HG03095 (cell line): Measurements from ENCODE around the gene ZNF865.
"Not testable (repeated sequence)": the region's sequence is repeated elsewhere in the genome, so short reads cannot be mapped to it uniquely, and the experiment has no call there.

ENCODE experiments used
- ATAC-seq: cut with Tn5 transposase; IDR thresholded peaks from one replicate; pipeline ENCODE4 v1.9.1; 2021; ENCODE audit warnings: moderate library complexity; ENCODE audit not compliant: unreplicated experiment

ZNF865 gene

DNA sequence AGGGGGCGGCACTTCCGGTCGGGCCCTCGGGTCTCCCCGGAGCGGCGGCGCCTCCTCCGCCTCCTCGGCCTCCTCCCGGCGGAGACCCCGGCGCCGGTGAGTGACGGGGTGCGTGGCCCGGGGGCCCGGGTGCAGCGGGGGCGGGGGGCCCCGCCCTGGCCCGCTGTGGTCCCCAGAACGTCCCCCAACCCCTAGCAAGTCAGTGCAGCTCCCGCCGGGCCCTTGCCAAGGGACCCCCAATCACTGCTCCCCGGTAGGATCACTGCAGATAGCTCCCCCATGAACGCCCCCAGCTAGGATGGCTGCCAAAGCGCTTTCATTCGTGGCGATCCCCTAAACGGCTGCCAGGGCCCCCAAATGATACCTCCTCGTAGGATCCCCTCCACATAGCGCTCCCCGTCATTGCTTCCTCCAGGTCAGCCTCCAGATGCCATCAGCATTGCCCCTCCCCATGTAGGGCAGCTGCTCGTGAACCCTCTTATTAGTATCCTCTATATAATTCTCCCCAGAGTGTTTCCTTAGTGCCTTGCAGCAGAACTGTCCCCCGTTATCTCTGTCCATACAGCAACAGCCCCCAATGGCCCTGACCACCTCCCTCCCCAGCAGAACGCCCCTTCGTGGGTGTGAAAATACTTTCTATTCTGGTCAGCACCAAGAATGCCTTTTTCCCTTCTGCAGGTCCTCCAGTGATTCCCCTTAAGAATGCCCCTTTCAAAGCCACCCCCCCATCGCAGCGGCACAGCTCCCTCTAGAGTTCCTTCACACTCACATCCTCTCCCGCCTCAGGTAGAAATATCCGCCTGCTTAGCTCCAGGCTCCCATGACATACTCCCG, at the start of gene ZNF865:
Gene ZNF865, plus strand, starts transcription at position 11 of the 834 bp plus-strand sequence. CDS start 7,972 bp downstream, outside the sequence.
- peak; percentile 32 for ATAC-seq

DNA sequence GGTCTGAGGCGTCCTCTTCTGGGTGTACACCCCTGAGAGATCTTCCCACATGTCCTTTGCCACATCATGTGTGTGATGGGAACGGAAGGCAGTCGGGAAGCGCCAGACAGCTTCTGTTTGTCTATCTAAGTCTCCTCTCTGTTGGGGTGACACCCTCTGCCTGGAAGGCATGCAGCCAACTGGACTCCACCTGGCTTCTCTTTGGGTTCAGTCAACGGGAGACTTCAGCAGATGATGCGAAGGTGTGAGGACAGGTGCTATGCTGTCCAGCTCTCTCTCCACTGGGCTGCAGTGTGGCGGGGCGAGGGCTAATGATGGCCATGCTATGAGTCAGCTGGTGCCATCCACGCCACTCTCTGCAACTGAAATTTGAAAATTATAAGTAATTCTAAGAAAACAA, 45.8 kb upstream of the ZNF865 start:
- no peak for ATAC-seq

DNA sequence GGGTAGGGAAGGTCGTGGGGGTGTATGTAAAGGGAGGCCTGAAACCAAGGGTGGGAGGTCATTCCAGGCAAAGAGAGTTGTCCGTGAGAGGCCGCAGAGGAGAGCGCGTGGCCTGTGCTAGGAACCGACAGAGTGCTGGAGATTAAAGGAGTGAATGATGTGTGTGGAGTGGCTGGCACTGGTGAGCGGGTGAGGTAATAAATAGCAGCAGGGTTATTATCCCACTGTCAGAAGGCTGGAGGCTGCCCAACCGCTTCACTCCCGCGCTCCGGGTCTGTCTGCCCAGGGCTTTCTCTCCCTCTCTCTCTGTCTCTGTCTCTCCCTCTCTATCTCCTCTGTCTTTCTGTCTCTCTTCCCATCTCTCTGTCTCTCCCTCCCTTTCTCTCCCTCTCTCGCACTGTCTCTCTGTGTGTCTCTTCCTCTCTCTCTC, 42.2 kb upstream of the ZNF865 start:
- ATAC-seq: no peak

DNA sequence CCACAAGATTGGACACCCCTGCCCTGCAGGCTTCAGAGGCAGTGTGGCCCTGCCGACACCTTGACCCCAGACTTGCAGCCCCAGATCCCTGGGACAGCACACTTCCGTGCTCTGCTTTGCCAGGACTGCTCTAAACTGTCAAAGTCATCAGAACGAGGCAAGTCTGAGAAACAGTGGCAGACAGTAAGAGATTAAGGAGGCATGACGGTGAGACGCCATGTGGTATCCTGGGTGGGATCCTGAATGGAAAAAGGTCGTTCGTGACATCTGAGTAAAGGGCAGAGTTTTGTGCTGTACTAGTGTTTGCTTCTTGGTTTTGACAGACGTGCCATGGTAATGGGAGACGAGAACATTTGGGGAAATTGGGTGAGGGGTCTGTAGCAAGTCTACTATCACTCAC, 38.6 kb upstream of the ZNF865 start:
- ATAC-seq: no peak

DNA sequence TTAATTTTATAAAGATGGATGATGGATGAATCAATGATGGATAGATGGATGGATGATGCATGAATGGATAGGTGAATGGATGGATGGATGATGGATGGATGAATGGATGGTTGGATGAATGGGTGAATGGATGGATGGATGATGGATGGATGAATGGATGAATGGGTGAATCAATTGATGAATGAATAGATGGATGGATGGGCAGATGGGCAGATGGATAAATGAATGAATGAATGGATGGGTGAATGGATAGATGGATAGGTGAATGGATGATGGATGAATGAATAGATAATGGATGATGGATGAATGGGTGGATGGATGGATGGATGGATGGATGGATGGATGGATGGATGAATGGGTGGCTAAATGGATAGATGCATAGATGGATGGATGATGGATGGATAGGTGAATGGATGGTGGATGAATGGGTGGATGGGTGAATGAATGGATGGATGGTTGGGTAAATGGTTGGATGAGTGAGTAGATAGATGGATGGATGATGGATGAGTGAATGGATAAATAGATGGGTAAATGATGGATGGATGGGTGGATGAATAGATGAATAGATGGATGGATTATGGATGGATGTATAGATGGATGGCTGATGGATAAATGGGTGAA, 37.6 kb upstream of the ZNF865 start:
- no peak for ATAC-seq

DNA sequence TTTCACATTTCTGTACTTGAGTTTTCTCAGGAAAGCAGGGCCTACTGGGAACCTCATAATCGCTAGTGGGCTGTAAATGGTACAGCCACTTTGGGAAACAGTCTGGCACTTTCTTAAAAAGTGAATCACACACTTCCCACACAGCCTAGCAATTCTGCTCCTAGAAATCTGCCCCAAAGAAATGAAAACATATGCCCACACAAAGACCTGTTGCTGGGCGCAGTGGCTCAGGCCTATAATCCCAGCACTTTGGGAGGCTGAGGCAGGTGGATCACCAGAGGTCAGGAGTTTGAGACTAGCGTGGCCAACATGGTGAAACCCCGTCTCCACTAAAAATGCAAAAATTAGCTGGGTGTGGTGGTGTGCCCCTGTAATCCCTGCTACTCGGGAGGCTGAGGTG, 36.0 kb upstream of the ZNF865 start:
- not testable (repeated sequence) for ATAC-seq

DNA sequence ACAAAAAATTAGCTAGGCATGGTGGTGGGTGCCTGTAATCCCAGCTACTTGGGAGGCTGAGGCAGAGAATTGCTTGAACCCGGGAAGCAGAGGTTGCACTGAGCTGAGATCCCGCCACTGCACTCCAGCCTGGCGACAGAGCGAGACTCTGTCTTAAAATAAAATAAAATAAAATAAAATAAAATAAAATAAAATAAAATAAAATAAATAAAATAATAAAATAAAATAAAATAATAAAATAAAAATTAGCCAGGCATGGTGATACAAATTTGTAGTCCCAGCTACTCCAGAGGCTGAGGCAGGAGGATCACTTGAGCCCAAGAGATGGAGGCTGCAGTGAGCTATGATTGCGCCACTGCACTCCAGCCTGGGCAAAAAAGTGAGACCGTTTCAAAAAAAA, 31.5 kb upstream of the ZNF865 start:
- not testable (repeated sequence) for ATAC-seq

DNA sequence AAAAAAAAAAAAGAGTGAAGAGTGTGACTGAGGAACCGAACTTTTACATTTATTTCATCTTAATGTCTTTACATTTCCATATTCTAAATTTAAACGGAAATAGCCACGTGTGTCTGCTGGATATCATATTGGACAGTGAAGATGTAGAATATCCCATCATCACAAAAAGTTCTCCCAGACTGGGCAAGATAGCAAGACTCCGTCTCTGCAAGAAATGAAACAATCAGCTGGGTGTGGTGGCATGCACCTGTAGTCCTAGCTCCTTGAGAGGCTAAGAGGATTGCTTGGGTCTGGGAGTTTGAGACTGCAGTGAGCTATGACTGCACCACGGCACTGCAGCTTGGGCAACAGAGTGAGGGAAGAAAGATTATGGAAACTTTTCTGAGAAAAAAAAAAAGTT, 28.7 kb upstream of the ZNF865 start:
- ATAC-seq: no peak

DNA sequence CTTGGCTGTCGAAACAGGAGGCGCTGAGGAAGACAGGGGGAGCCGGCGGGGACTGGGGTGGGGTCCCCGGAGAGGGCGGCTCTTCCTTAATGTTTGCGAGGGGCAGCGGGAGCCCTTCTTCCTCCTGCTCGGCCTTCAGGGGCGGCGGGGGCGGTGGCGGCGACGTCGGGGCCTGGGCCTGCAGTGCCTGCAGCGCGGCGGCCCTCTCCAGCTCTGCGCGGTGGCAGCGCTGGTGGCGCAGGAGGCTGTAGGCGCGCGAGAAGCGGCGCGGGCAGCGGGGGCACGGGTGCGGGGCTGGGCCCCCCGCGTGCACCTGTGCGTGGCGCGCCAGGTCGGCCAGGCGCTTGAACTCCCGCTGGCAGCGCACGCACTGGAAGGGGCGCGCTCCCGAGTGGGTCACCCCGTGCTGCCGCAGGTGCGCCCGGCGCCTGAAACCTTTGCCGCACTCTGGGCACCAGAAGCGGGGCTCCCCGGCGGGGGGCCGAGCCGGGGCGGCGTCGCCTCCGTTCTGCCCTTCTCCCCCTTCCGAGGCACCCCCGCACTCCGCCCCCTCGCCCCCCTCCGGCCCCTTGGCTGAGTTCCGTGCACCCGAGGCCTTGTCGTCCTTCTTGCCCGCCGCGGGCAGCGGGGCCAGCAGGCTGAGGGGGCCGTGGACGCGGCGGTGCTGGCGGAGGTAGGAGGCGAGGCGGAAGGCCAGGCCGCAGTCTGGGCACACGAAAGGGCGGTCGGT, 27.3 kb upstream of the ZNF865 start:
- ATAC-seq: no peak

DNA sequence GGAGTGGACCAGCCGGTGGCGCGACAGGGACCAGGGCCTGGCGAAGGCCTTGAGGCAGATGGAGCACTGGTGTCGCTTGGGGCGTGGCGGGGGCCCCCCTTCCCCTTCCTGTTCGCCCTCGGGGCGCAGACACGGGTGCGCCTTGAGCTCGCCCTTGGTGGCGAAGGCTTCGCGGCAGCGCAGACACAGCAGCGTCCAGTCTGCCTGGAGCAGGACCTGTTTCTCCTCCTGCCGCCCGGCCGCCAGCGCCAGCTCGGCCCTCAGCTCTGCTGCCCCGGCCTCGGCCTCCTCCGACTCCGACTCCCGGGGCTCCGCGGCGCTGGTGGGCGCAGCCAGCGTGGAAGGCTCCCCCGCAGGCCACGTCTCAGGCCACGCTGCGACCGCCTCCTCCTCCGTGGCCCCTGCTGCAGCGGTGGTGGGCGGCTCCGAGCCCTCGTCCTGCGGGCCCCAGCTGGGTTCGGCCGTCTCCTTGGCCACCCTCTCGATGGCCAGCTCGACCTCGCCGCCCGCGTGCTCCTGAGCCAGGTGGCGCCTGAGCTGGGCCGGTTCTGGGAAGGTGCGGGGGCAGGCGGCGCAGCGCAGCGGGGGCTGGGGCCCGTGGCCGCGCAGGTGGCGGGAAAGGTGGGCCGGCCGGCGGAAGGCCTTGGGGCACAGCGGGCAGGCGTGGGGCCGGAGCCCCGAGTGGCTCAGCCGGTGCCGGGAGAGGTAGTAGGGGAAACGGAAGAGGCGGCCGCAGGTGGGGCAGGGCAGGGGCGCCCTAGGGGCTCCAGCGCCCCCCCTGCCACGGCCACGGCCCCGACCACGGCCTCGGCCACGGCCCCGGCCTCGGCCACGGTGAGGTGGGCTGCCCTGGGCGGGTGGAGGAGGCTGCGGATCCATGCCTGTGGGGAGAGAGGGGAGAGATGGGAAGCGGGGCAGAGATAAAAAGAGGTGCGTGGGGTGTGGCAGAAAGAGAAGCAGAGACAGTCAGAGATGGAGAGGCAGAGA, 26.4 kb upstream of the ZNF865 start:
- ATAC-seq: no peak

DNA sequence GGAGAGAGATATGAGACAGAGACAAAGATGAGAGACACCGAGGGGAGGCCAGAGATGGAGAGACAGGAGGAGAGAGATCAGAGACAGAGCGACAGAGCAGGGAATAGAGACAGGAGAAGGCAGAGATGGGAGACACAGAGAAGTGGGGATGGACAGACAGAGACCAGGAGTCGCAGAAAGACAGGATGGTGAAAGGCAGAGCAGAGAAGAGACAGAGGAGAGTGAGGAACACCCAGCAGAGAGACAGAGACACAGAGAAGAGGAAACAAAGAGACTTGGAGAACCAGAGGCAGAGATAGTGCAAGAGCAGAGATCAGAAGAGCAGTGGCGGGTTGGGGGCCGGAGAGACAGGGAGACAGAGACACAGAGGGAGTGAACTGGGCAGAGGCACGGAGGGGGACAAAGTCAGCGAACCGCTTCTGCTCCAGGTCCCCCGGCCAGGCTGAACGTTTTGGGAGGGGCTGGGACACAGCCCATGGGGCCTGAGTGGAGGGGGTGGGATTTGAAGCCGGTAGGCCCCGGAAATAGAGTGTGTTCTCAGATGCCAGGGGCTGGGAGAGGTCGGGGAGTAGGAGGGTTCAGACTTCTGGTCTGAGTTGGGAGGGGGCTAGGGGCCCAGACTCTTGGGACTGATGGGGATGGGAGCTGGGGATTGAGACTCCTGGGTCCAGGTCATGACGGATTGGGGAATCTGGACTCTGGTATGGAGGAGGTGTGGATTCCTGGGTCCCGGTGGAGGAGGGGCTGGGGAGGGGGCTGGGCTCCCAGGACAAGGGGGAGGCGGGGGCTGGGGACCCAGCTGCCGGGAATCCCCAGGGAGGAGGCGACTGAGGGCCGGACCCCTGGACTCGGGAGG, 25.5 kb upstream of the ZNF865 start:
- ATAC-seq: no peak

DNA sequence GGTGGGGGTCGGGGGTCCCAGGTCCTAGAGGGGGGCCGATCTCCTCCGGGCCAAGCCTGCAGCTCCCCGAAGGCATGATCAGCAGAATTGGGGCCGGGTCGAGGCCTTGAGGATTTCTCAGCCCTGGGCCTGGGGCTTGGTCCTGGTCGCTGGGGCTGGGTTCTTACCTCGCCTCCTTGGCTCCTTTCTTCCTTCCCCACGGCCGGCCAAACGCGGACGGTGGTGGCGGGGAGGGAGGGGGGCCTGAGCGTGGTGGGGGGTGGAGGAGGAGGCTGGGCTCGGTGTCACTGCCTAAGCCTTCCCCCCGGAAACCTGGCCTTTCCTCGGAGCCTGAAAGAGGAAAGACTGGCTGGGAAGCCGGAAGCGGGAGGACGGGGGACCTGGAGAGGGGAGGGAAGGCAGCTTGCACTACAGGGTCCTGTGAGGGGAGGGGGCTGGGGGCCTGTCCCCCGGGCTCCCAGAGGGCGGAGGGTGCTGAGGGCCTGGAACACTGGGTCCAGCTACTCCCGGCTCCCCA, 24.8 kb upstream of the ZNF865 start, which contains the start of gene ZNF579:
Gene ZNF579, minus strand, starts transcription at position 221 of the 517 bp plus-strand sequence. CDS start 1,209 bp downstream, outside the sequence.
- no peak for ATAC-seq

DNA sequence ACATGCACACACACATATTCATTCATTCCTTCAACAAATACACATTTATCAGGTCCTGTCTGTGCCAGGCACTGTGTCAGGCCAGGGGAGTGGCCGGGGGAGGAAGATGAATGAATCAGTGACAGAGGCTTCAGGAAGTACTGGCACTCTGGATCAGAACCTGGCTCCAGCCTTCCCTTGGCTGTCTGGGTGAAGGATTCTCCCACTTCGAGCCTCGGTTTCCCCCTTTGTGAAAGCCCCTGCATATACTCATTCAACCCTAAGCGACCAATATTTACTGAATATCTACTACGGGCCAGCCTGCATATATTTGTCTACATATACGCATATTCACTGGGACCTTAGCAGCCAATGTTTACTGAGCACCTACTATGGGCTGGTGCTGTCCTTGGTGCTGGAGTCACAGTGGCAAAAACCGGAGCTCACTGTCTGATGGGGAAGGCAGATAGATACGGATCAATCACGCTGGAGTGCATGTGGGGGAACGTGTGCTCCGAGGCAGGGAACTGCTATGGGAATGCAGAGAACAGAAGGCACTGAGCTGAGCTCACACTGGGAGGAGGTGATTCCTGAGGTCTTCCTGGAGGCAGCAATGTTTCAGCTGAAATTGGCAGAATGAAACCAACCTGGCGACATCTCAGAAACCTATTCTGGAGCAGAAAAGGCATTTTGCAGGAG, 24.2 kb upstream of the ZNF865 start:
- ATAC-seq: no peak

DNA sequence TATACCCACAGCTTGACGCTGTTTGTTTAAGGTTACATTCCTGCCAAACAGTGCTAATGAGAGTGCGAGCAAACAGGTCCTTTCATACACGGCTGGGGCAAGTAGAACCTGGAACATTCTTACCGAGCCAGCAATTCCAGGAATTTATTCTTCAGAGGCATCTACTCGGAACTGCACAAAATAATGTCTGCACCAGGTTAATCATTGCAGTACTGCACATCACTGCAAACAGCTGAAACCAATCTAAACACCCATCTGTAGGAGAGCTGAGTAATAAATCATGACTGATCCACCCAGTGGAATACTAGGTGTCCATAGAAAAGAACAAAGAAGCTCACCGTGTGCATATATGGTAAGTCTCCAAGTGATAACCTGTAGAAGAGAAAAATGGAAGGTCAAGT, 23.6 kb upstream of the ZNF865 start:
- ATAC-seq: no peak

DNA sequence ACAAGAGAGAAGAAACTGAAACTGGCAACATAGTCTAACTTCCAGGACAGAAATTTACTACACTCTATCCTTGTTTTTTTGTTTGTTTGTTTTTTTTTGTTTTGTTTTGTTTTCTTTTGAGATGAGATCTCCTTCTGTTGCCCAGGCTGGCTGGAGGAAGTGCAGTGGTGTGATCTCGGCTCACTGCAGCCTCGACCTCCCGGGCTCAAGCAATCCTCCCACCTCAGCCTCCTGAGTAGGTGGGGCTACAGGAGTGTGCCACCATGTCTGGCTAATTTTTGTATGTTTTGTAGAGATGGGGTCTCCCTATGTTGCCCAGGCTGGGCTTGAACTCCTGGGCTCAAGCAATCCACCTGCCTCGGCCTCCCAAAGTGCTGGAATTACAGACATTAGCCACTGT, 23.2 kb upstream of the ZNF865 start:
- not testable (repeated sequence) for ATAC-seq

DNA sequence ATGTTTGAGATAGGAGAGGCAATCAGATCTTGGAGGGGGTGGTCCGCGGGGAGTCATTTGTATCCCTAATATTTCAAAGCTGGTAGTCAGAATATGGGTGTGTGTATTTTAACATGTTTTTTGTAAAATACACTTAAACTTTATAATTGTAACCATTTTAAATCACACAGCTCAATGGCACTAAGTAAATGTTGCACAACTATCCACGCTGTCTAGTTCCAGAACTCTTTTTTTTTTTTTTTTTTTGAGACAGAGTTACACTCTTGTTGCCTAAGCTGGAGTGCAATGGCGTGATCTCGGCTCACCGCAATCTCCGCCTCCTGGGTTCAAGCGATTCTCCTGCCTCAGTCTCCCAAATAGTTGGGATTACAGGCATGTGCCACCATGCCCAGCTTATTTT, 21.6 kb upstream of the ZNF865 start:
- ATAC-seq: not testable (repeated sequence)

DNA sequence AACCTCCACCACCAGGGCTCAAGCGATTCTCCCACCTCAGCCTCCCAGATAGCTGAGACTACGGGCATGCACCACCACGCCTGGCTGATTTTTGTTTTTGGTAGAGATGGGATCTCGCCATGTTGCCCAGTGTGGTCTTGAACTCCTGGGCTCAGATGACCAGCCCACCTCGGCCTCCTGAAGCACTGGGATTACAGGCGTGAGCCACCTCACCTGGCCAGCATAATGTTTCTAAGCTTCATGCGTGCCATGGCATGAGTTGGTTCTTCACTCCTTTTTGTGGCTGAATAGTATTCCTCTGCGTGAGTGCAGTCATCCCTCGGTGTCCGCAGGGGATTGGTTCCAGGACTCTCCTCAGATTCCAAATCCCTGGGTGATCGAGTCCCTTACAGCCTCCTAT, 20.6 kb upstream of the ZNF865 start:
- ATAC-seq: no peak

DNA sequence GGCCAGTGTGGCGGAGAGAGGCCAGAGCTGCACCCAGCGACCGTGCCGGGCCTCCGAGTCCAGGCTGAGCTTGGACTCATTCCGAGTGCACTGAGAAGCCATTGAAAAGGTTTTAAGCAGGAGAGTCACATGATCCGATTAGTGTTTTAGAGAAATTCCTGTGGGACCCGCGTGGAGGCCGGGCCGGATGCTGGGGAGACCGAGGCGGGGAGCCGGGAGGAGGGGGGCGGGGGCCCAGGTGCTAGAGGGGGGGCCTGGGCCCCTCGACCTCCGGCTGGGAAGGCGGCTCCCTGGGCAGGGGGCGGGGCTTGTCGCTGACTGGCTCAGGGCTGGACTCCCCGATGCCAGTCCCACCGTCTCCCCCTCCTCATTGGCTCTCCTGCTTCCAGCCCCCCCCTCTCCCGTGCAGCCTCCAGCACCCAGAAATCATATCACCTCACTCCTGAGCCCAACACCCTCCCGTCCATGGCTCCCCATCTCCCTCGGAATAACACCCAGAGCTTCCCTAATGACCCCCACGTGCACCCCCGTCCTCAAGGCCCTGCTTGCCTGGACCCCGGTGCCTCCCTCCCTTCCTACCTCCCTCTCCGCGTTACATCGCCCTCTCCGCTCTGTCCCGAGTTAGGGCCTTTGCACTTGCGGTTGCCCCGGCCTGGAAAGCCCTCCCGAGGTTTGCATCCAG, 19.6 kb upstream of the ZNF865 start:
- no peak for ATAC-seq
